NCI-H2227 (cell line): ENCODE results near the gene SAXO2.
"Not testable (repeated sequence)": the region's sequence is repeated elsewhere in the genome, so short reads cannot be mapped to it uniquely, and the experiment has no call there.

ENCODE experiments used
- DNase-seq: peaks from one replicate; lab custom pipeline; 2025; ENCODE audit not compliant: unreplicated experiment; lab: John Stamatoyannopoulos, UW

The SAXO2 gene

GRCh38 chr15:82262422-82263026 is at the start of gene SAXO2, which contains the start of gene EFL1:
Gene SAXO2 (plus strand): TSS chr15:82262818. CDS start chr15:82262880, 62 bp downstream.
Gene EFL1 (minus strand): TSS chr15:82262734. CDS start chr15:82261778, 956 bp downstream.
- DNase-seq = peak; percentile 90

- DNase-seq = not testable (repeated sequence)
These were observed 46.5 kb upstream of the SAXO2 start for GRCh38 chr15:82216092-82216491.

- not testable (repeated sequence) for DNase-seq
These were observed 41.1 kb upstream of the SAXO2 start for GRCh38 chr15:82221535-82221934.

GRCh38 chr15:82228750-82229149 is 33.9 kb upstream of the SAXO2 start:
- DNase-seq = no peak

- no peak for DNase-seq
These were observed 31.4 kb upstream of the SAXO2 start for GRCh38 chr15:82231233-82231632.

GRCh38 chr15:82231842-82232241 is 30.8 kb upstream of the SAXO2 start:
- DNase-seq = no peak

GRCh38 chr15:82237944-82238534 is 24.6 kb upstream of the SAXO2 start:
- DNase-seq = not testable (repeated sequence)

- DNase-seq = no peak
These were observed 22.8 kb upstream of the SAXO2 start for GRCh38 chr15:82239685-82240391.

GRCh38 chr15:82241836-82242499 is 20.6 kb upstream of the SAXO2 start:
- not testable (repeated sequence) for DNase-seq

- DNase-seq = not testable (repeated sequence)
These were observed 19.0 kb upstream of the SAXO2 start for GRCh38 chr15:82243644-82244043.

GRCh38 chr15:82245956-82246355 is 16.7 kb upstream of the SAXO2 start:
- DNase-seq = not testable (repeated sequence)

GRCh38 chr15:82248261-82248660 is 14.4 kb upstream of the SAXO2 start:
- DNase-seq = not testable (repeated sequence)

GRCh38 chr15:82261566-82262421 is 824 bp upstream of the SAXO2 start:
- peak; percentile 41 for DNase-seq

GRCh38 chr15:82263350-82263749 is 732 bp downstream of the SAXO2 start:
- DNase-seq = no peak

- DNase-seq = not testable (repeated sequence)
These were observed 4.5 kb downstream of the SAXO2 start for GRCh38 chr15:82267137-82267536.

GRCh38 chr15:82268454-82268853 is 5.8 kb downstream of the SAXO2 start:
- DNase-seq = not testable (repeated sequence)

- DNase-seq = no peak
These were observed 9.5 kb downstream of the SAXO2 start for GRCh38 chr15:82272154-82272553.

- no peak for DNase-seq
These were observed 12.8 kb downstream of the SAXO2 start for GRCh38 chr15:82275410-82275809.

- DNase-seq = not testable (repeated sequence)
These were observed 18.7 kb downstream of the SAXO2 start for GRCh38 chr15:82281276-82281675.

GRCh38 chr15:82282386-82282785 is 19.8 kb downstream of the SAXO2 start:
- DNase-seq = not testable (repeated sequence)
